Chondrocyte (in vitro differentiated cells): ENCODE data around the gene CREM. TPM values are rescaled to one million over a fixed set of nuclear protein-coding genes. Genes with fewer than 3 reads are reported as not detected.

Source experiments
- DNase-seq: peaks from one replicate; pipeline ENCODE4 v3.0.0; 2021; ENCODE audit warnings: mixed read lengths, low spot score
- H3K27ac Mint-ChIP-seq: one replicate; pipeline ENCODE4 v1.8.0; 2021; ENCODE audit warnings: mild to moderate bottlenecking, moderate library complexity, mixed read lengths; ENCODE audit not compliant: unreplicated experiment
- H3K27me3 Mint-ChIP-seq: 2 replicates; pipeline ENCODE4 v1.8.0; 2021; ENCODE audit warnings: low read depth, mixed read lengths
- H3K36me3 Mint-ChIP-seq: 2 replicates; pipeline ENCODE4 v1.8.0; 2021; ENCODE audit warnings: low read depth, mixed read lengths
- H3K4me1 Mint-ChIP-seq: 2 replicates; pipeline ENCODE4 v1.8.0; 2021; ENCODE audit warnings: low read depth, mild to moderate bottlenecking, mixed read lengths
- H3K4me3 Mint-ChIP-seq: one replicate; pipeline ENCODE4 v1.8.0; 2021; ENCODE audit warnings: mild to moderate bottlenecking, moderate library complexity, mixed read lengths; ENCODE audit not compliant: unreplicated experiment
- H3K9me3 Mint-ChIP-seq: 2 replicates; pipeline ENCODE4 v1.8.0; 2021; ENCODE audit warnings: low read depth, mixed read lengths
- total RNA-seq: library from RNA; stranded (reverse); gene quantifications from 3 replicates; pipeline ENCODE4 v1.2.1, GENCODE V29; 2021
- TF ChIP-seq, protein P1 (sequence below): fragments of 200-600 bp; sonication (generic); IDR thresholded peaks from 2 replicates; pipeline ENCODE4 v1.5.0; 2021; ENCODE audit warnings: antibody characterized with exemption, mild to moderate bottlenecking, moderate library complexity

The CREM gene
- total RNA-seq, 1 donor from 2014 or later: 25.5 TPM

GRCh38 chr10:35228058-35228457 lies 101.4 kb downstream of the CREM start:
- TF ChIP-seq, protein P1, sequence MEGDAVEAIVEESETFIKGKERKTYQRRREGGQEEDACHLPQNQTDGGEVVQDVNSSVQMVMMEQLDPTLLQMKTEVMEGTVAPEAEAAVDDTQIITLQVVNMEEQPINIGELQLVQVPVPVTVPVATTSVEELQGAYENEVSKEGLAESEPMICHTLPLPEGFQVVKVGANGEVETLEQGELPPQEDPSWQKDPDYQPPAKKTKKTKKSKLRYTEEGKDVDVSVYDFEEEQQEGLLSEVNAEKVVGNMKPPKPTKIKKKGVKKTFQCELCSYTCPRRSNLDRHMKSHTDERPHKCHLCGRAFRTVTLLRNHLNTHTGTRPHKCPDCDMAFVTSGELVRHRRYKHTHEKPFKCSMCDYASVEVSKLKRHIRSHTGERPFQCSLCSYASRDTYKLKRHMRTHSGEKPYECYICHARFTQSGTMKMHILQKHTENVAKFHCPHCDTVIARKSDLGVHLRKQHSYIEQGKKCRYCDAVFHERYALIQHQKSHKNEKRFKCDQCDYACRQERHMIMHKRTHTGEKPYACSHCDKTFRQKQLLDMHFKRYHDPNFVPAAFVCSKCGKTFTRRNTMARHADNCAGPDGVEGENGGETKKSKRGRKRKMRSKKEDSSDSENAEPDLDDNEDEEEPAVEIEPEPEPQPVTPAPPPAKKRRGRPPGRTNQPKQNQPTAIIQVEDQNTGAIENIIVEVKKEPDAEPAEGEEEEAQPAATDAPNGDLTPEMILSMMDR: peak; percentile 50
- no peaks in the 10 kb centered on the region for H3K27me3 Mint-ChIP-seq
- no peaks in the 10 kb centered on the region for H3K36me3 Mint-ChIP-seq
- H3K27ac Mint-ChIP-seq: no peak overlapping the region
- DNase-seq: no peak
- H3K9me3 Mint-ChIP-seq: no peaks in the 10 kb centered on the region
- H3K4me3 Mint-ChIP-seq: no peak overlapping the region
- no peaks in the 10 kb centered on the region for H3K4me1 Mint-ChIP-seq

GRCh38 chr10:35231646-35232045 lies 105.0 kb downstream of the CREM start:
- no peak overlapping the region for H3K4me3 Mint-ChIP-seq
- H3K4me1 Mint-ChIP-seq: no peaks in the 10 kb centered on the region
- H3K27ac Mint-ChIP-seq: no peak overlapping the region
- H3K36me3 Mint-ChIP-seq: no peaks in the 10 kb centered on the region
- TF ChIP-seq, protein P1: no peak
- no peaks in the 10 kb centered on the region for H3K9me3 Mint-ChIP-seq
- H3K27me3 Mint-ChIP-seq: no peaks in the 10 kb centered on the region
- no peak for DNase-seq

GRCh38 chr10:35232527-35232926 lies 105.9 kb downstream of the CREM start:
- TF ChIP-seq, protein P1: no peak
- Mint-ChIP-seq H3K27ac (no peak overlapping the region), H3K9me3 (no peaks in the 10 kb centered on the region), H3K27me3 (no peaks in the 10 kb centered on the region), H3K4me1 (no peaks in the 10 kb centered on the region), H3K4me3 (no peak overlapping the region), H3K36me3 (no peaks in the 10 kb centered on the region)
- no peak for DNase-seq

GRCh38 chr10:35234073-35234472 lies 107.4 kb downstream of the CREM start:
- Mint-ChIP-seq H3K4me3 (no peak overlapping the region), H3K9me3 (no peaks in the 10 kb centered on the region), H3K27me3 (no peaks in the 10 kb centered on the region), H3K27ac (no peak overlapping the region), H3K36me3 (no peaks in the 10 kb centered on the region), H3K4me1 (no peaks in the 10 kb centered on the region)
- DNase-seq: no peak
- TF ChIP-seq, protein P1: no peak

- no peaks in the 10 kb centered on the region for H3K4me1 Mint-ChIP-seq
- no peaks in the 10 kb centered on the region for H3K36me3 Mint-ChIP-seq
- H3K9me3 Mint-ChIP-seq: no peaks in the 10 kb centered on the region
- no peak overlapping the region for H3K4me3 Mint-ChIP-seq
- H3K27me3 Mint-ChIP-seq: no peaks in the 10 kb centered on the region
- no peak for DNase-seq
- H3K27ac Mint-ChIP-seq: no peak overlapping the region
- TF ChIP-seq, protein P1: peak; percentile 75
These were observed 110.1 kb downstream of the CREM start for GRCh38 chr10:35236739-35237138.
